HEK293 (cell line): ENCODE measurements around the gene RER1.

ENCODE experiments used
- CTCF ChIA-PET: fragments of 350-600 bp; formaldehyde crosslinking; extraction: SDS; loops from one replicate; lab custom pipeline; 2021; ENCODE audit warnings: antibody characterized with exemption; lab: Yijun Ruan, JAX
- POLR2A ChIA-PET: fragments of 300-600 bp; formaldehyde crosslinking; extraction: SDS; loops from one replicate; lab custom pipeline; 2020; ENCODE audit warnings: antibody characterized with exemption, inconsistent platforms; lab: Yijun Ruan, JAX
- H3K27ac ChIP-seq: fragments of 200-500 bp; sonication (Bioruptor generic); 2 replicates; pipeline ENCODE4 v1.5.1; 2014; ENCODE audit warnings: low read depth, low read length, control low read depth, inconsistent platforms; ENCODE audit errors: extremely low read depth
- H3K36me3 ChIP-seq, 2 experiments: fragments of 200-500 bp in 1 of 2; sonication (Bioruptor generic) in 1 of 2; 1 replicate in 1 of 2; 2 replicates in 1 of 2; pipeline ENCODE4 v1.5.1; 2014 to 2017; ENCODE audit warnings: inconsistent platforms in 2 of 2, low read length in 2 of 2; ENCODE audit not compliant: control insufficient read depth in 2 of 2, insufficient read depth in 1 of 2
- H3K4me1 ChIP-seq: fragments of 200-500 bp; sonication (Bioruptor generic); 2 replicates; pipeline ENCODE4 v1.5.1; 2014; ENCODE audit warnings: mild to moderate bottlenecking, low read length, inconsistent platforms; ENCODE audit not compliant: control insufficient read depth, insufficient read depth
- H3K4me3 ChIP-seq: 2 replicates; pipeline ENCODE4 v1.5.1; 2011; ENCODE audit warnings: low read depth, mild to moderate bottlenecking, control low read depth, low read length, moderate library complexity
- H3K9me3 ChIP-seq: fragments of 200-500 bp; sonication (Bioruptor generic); 2 replicates; pipeline ENCODE4 v1.5.1; 2014; ENCODE audit warnings: low read depth, low read length, inconsistent platforms; ENCODE audit not compliant: control insufficient read depth, insufficient read depth
- GLIS2 ChIP-seq: fragments of 450-650 bp; formaldehyde crosslinking; IDR thresholded peaks from 2 replicates; pipeline ENCODE4 v1.5.1; 2016; ENCODE audit warnings: missing biosample characterization, missing genetic modification characterization
- HOXA7 ChIP-seq: sonication (generic); formaldehyde crosslinking; IDR thresholded peaks from 2 replicates; pipeline ENCODE4 v1.8.1; 2022; ENCODE audit warnings: missing genetic modification reagents, borderline replicate concordance
- HOXD13 ChIP-seq: sonication (generic); formaldehyde crosslinking; IDR thresholded peaks from 2 replicates; pipeline ENCODE4 v1.8.0; 2022; ENCODE audit warnings: missing genetic modification reagents, borderline replicate concordance
- INSM2 ChIP-seq: fragments of 450-650 bp; formaldehyde crosslinking; IDR thresholded peaks from 2 replicates; pipeline ENCODE4 v1.5.1; 2016; ENCODE audit warnings: missing biosample characterization, missing genetic modification characterization
- KLF8 ChIP-seq: fragments of 450-650 bp; formaldehyde crosslinking; IDR thresholded peaks from 2 replicates; pipeline ENCODE4 v1.5.1; 2016; ENCODE audit warnings: missing biosample characterization, missing genetic modification characterization
- MZF1 ChIP-seq: fragments of 450-650 bp; formaldehyde crosslinking; IDR thresholded peaks from 2 replicates; pipeline ENCODE4 v1.5.1; 2017; ENCODE audit warnings: missing biosample characterization, missing genetic modification characterization, borderline replicate concordance
- PRDM6 ChIP-seq: fragments of 450-650 bp; formaldehyde crosslinking; IDR thresholded peaks from 2 replicates; pipeline ENCODE4 v1.5.1; 2017; ENCODE audit warnings: missing biosample characterization, missing genetic modification characterization
- SP7 ChIP-seq: fragments of 450-650 bp; formaldehyde crosslinking; IDR thresholded peaks from 2 replicates; pipeline ENCODE4 v1.5.1; 2016; ENCODE audit warnings: missing biosample characterization, missing genetic modification characterization
- ZBTB17 ChIP-seq: fragments of 450-650 bp; formaldehyde crosslinking; IDR thresholded peaks from 2 replicates; pipeline ENCODE4 v1.5.1; 2016; ENCODE audit warnings: missing biosample characterization, missing genetic modification characterization
- ZFP3 ChIP-seq: fragments of 450-650 bp; formaldehyde crosslinking; IDR thresholded peaks from 2 replicates; pipeline ENCODE4 v1.5.1; 2016; ENCODE audit warnings: low read depth, missing biosample characterization, missing genetic modification characterization
- ZIC2 ChIP-seq: fragments of 450-650 bp; formaldehyde crosslinking; IDR thresholded peaks from 2 replicates; pipeline ENCODE4 v1.5.1; 2016; ENCODE audit warnings: missing biosample characterization, missing genetic modification characterization
- ZNF10 ChIP-seq: fragments of 450-650 bp; formaldehyde crosslinking; IDR thresholded peaks from 2 replicates; pipeline ENCODE4 v1.5.1; 2017; ENCODE audit warnings: missing biosample characterization, missing genetic modification characterization
- ZNF133 ChIP-seq: fragments of 450-650 bp; formaldehyde crosslinking; IDR thresholded peaks from 2 replicates; pipeline ENCODE4 v1.5.1; 2016; ENCODE audit warnings: missing biosample characterization, missing genetic modification characterization
- ZNF140 ChIP-seq: fragments of 450-650 bp; formaldehyde crosslinking; IDR thresholded peaks from 2 replicates; pipeline ENCODE4 v1.5.1; 2016; ENCODE audit warnings: missing biosample characterization, missing genetic modification characterization
- ZNF157 ChIP-seq: fragments of 450-650 bp; formaldehyde crosslinking; IDR thresholded peaks from 2 replicates; pipeline ENCODE4 v1.5.1; 2016; ENCODE audit warnings: missing biosample characterization, missing genetic modification characterization
- ZNF274 ChIP-seq, 2 experiments: fragments of 200-500 bp in 1 of 2; fragments of 450-650 bp in 1 of 2; sonication (Bioruptor generic) in 1 of 2; formaldehyde crosslinking in 1 of 2; IDR thresholded peaks; 2 replicates each; pipeline versions ENCODE4 v1.5.1 to v1.6.1; 2014 to 2016; ENCODE audit warnings: borderline replicate concordance in 1 of 2, inconsistent platforms in 1 of 2, low read length in 1 of 2, missing biosample characterization in 1 of 2, missing genetic modification characterization in 1 of 2
- ZNF292 ChIP-seq: fragments of 450-650 bp; formaldehyde crosslinking; IDR thresholded peaks from 2 replicates; pipeline ENCODE4 v1.5.1; 2016; ENCODE audit warnings: low read depth, missing biosample characterization, missing genetic modification characterization, borderline replicate concordance
- ZNF341 ChIP-seq: fragments of 450-650 bp; formaldehyde crosslinking; IDR thresholded peaks from 2 replicates; pipeline ENCODE4; 2016; ENCODE audit warnings: low read depth, missing biosample characterization, missing genetic modification characterization
- ZNF513 ChIP-seq: fragments of 450-650 bp; IDR thresholded peaks from 2 replicates; pipeline ENCODE4 v1.5.1; 2018; ENCODE audit warnings: missing biosample characterization, missing genetic modification characterization
- ZNF555 ChIP-seq: fragments of 450-650 bp; formaldehyde crosslinking; conservative IDR thresholded peaks from 2 replicates; pipeline ENCODE4 v1.5.1; 2017; ENCODE audit warnings: missing biosample characterization, mild to moderate bottlenecking, missing genetic modification characterization, inconsistent platforms
- ZNF560 ChIP-seq: fragments of 450-650 bp; formaldehyde crosslinking; IDR thresholded peaks from 2 replicates; pipeline ENCODE4 v1.5.1; 2017; ENCODE audit warnings: missing biosample characterization, missing genetic modification characterization, borderline replicate concordance
- ZNF561 ChIP-seq: fragments of 450-650 bp; IDR thresholded peaks from 2 replicates; pipeline ENCODE4 v1.5.1; 2018; ENCODE audit warnings: missing biosample characterization, missing genetic modification characterization, borderline replicate concordance
- ZNF692 ChIP-seq: fragments of 450-650 bp; formaldehyde crosslinking; IDR thresholded peaks from 2 replicates; pipeline ENCODE4 v1.5.1; 2016; ENCODE audit warnings: missing biosample characterization, missing genetic modification characterization
- ZSCAN16 ChIP-seq: fragments of 450-650 bp; formaldehyde crosslinking; IDR thresholded peaks from 2 replicates; pipeline ENCODE4 v1.5.1; 2016; ENCODE audit warnings: missing biosample characterization, missing genetic modification characterization
- ZSCAN30 ChIP-seq: fragments of 450-650 bp; IDR thresholded peaks from 2 replicates; pipeline ENCODE4 v1.5.1; 2018; ENCODE audit warnings: missing biosample characterization, mild to moderate bottlenecking, missing genetic modification characterization, moderate library complexity
- ZSCAN4 ChIP-seq: fragments of 450-650 bp; formaldehyde crosslinking; IDR thresholded peaks from 2 replicates; pipeline ENCODE4 v1.5.1; 2017; ENCODE audit warnings: missing biosample characterization, missing genetic modification characterization

The RER1 gene

GRCh38 chr1:2413495-2414296 is 22.1 kb downstream of the RER1 start (continued):
- peak; percentile 7; the same call in 1 of the 2 replicates for TF ChIP-seq GLIS2
- no peak for TF ChIP-seq ZNF157 (tag by site-specific recombination)
- peak; percentile 13; the same call in 1 of the 2 replicates for TF ChIP-seq KLF8
- TF ChIP-seq ZIC2 (tag by site-specific recombination), result no peak; the same call in 1 of the 2 replicates
- TF ChIP-seq ZFP3, result no peak
- TF ChIP-seq ZNF292 (tag by site-specific recombination), result no peak
- TF ChIP-seq ZNF513, result no peak
- TF ChIP-seq ZNF561 (tag by site-specific recombination), result no peak
- peak; percentile 31; the same call in 1 of the 2 replicates for TF ChIP-seq ZNF341 (tag by site-specific recombination)

- no peaks in the 10 kb centered on the region for H3K9me3 ChIP-seq
- no peaks in the 10 kb centered on the region for H3K4me1 ChIP-seq
- CTCF ChIA-PET, result interaction anchor here (0.6 to 2.2 kb wide), 9 partner anchors 9 to 947 kb away, joined by 3 to 31 read pairs (median 4); partner anchors contain the start of gene MORN1
- peaks cover 0 to 10% of the 10 kb centered on the region in 2 experiments; a peak in 1 of 3 replicates for H3K36me3 ChIP-seq
- POLR2A ChIA-PET, result no interaction called here
- no peak overlapping the region for H3K27ac ChIP-seq
- H3K4me3 ChIP-seq, result no peak overlapping the region
- TF ChIP-seq PRDM6 (tag by site-specific recombination), result no peak
- TF ChIP-seq ZNF274 (IDR thresholded peaks at IDR 0.05; ENCODE audit: low read length), result no peak
- no peak for TF ChIP-seq ZNF274 (tag by site-specific recombination; IDR thresholded peaks at IDR 0.05; ENCODE audit: borderline replicate concordance)
- no peak for TF ChIP-seq HOXA7
- no peak for TF ChIP-seq ZNF133 (tag by site-specific recombination)
- TF ChIP-seq ZBTB17 (tag by site-specific recombination), result peak; percentile 35; the same call in 1 of the 2 replicates
- no peak for TF ChIP-seq ZNF555 (tag by site-specific recombination)
- no peak for TF ChIP-seq SP7 (tag by site-specific recombination)
- TF ChIP-seq ZSCAN16 (tag by site-specific recombination), result no peak
- no peak for TF ChIP-seq ZSCAN30 (tag by site-specific recombination)
- TF ChIP-seq ZNF560 (tag by site-specific recombination), result no peak
- TF ChIP-seq ZSCAN4 (tag by site-specific recombination), result no peak
- no peak for TF ChIP-seq HOXD13 (CRISPR knock-in tag)
- TF ChIP-seq ZNF692 (tag by site-specific recombination), result no peak
- no peak for TF ChIP-seq ZNF140 (tag by site-specific recombination)
- TF ChIP-seq MZF1 (tag by site-specific recombination), result peak; percentile 30; the same call in 1 of the 2 replicates
- TF ChIP-seq INSM2, result 0 out of 2 replicates have a peak, but pooled peaks have one; percentile 2
- no peak for TF ChIP-seq ZNF10 (tag by site-specific recombination)
These were observed 22.8 kb downstream of the RER1 start for GRCh38 chr1:2414297-2414958.
